HepG2 (cell line): ENCODE data around the gene SAMD13.

Experiments
- GABPB1 ChIP-seq: IDR thresholded peaks from 2 replicates; pipeline ENCODE4 v1.6.1; 2016; ENCODE audit warnings: mild to moderate bottlenecking, missing genetic modification reagents, moderate library complexity, missing compliant biosample characterization
- PRDM15 ChIP-seq: sonication (generic); formaldehyde crosslinking; IDR thresholded peaks from 2 replicates; pipeline ENCODE4 v1.4.0; 2020; ENCODE audit warnings: missing genetic modification reagents
- SNAI1 ChIP-seq: sonication (generic); formaldehyde crosslinking; IDR thresholded peaks from 2 replicates; pipeline ENCODE4 v1.5.0; 2020; ENCODE audit warnings: mild to moderate bottlenecking, missing genetic modification reagents, borderline replicate concordance
- TBP ChIP-seq: sonication (generic); formaldehyde crosslinking; IDR thresholded peaks from 2 replicates; pipeline ENCODE4 v1.5.0; 2020; ENCODE audit warnings: missing genetic modification reagents
- ZNF224 ChIP-seq: sonication (generic); formaldehyde crosslinking; IDR thresholded peaks from 2 replicates; pipeline ENCODE4 v1.5.0; 2020; ENCODE audit warnings: mild to moderate bottlenecking, missing genetic modification reagents
- ZZZ3 ChIP-seq: sonication (generic); formaldehyde crosslinking; IDR thresholded peaks from 2 replicates; pipeline ENCODE4 v1.4.0; 2020; ENCODE audit warnings: missing genetic modification reagents, mild to moderate bottlenecking, borderline replicate concordance

- TF ChIP-seq TBP (CRISPR knock-in tag) = no peak
- no peak for TF ChIP-seq ZZZ3 (CRISPR knock-in tag)
- no peak for TF ChIP-seq GABPB1 (CRISPR knock-in tag)
- no peak for TF ChIP-seq ZNF224 (CRISPR knock-in tag)
- no peak for TF ChIP-seq PRDM15 (CRISPR knock-in tag)
- no peak for TF ChIP-seq SNAI1
Measured at GRCh38 chr1:84356881-84357280, 55.4 kb downstream of the SAMD13 start.
